Endodermal cell (in vitro differentiated cells): ENCODE results near the gene TOLLIP. TPM values are rescaled to one million over a fixed set of nuclear protein-coding genes. Genes with fewer than 3 reads are reported as not detected.
A peak's percentile ranks its signal among the peaks of the same experiment; 100 is the strongest.

Experiments used
- DNase-seq: peaks from one replicate; pipeline ENCODE4 v3.0.0-alpha.2; 2017
- H3K27ac ChIP-seq: 2 replicates; pipeline ENCODE4 v1.5.1; 2013; ENCODE audit warnings: mild to moderate bottlenecking, low read depth, low read length, moderate library complexity
- H3K27me3 ChIP-seq: 2 replicates; pipeline ENCODE4 v1.6.1; 2013; ENCODE audit warnings: mild to moderate bottlenecking, low read length, moderate library complexity; ENCODE audit not compliant: insufficient read depth, control insufficient read depth, poor library complexity, severe bottlenecking
- H3K36me3 ChIP-seq: 2 replicates; pipeline ENCODE4 v1.7.0; 2013; ENCODE audit warnings: mild to moderate bottlenecking, low read length, moderate library complexity; ENCODE audit not compliant: control insufficient read depth, insufficient read depth
- H3K4me1 ChIP-seq: one replicate; pipeline ENCODE4 v1.7.0; 2013; ENCODE audit warnings: low read length; ENCODE audit not compliant: control insufficient read depth, insufficient read depth
- H3K4me3 ChIP-seq: 2 replicates; pipeline ENCODE4 v1.5.1; 2013; ENCODE audit warnings: mild to moderate bottlenecking, low read length, moderate library complexity
- H3K9ac ChIP-seq: 2 replicates; pipeline ENCODE4 v1.6.1; 2013; ENCODE audit warnings: mild to moderate bottlenecking, low read length, moderate library complexity; ENCODE audit not compliant: poor library complexity, severe bottlenecking; ENCODE audit errors: extremely low read depth
- H3K9me3 ChIP-seq: 2 replicates; pipeline ENCODE4 v1.6.1; 2013; ENCODE audit warnings: mild to moderate bottlenecking, low read length, moderate library complexity; ENCODE audit not compliant: control insufficient read depth
- H3K27ac Mint-ChIP-seq: 2 replicates; pipeline ENCODE4 v1.8.0; 2020; ENCODE audit warnings: mixed read lengths
- H3K27me3 Mint-ChIP-seq: 2 replicates; pipeline ENCODE4 v1.8.0; 2021; ENCODE audit warnings: mild to moderate bottlenecking, mixed read lengths; ENCODE audit not compliant: insufficient read depth
- H3K36me3 Mint-ChIP-seq: 2 replicates; pipeline ENCODE4 v1.8.0; 2020; ENCODE audit warnings: low read depth, mixed read lengths
- H3K4me1 Mint-ChIP-seq: 2 replicates; pipeline ENCODE4 v1.8.0; 2020; ENCODE audit warnings: mixed read lengths
- H3K4me3 Mint-ChIP-seq: 2 replicates; pipeline ENCODE4 v1.8.0; 2020; ENCODE audit warnings: mild to moderate bottlenecking, moderate library complexity, mixed read lengths
- H3K9me3 Mint-ChIP-seq: 2 replicates; pipeline ENCODE4 v1.8.0; 2020; ENCODE audit warnings: mild to moderate bottlenecking, mixed read lengths
- CTCF ChIP-seq: fragments of 200-600 bp; sonication (generic); conservative IDR thresholded peaks from 2 replicates; pipeline ENCODE4 v1.5.0; 2021; ENCODE audit warnings: antibody characterized with exemption, mild to moderate bottlenecking
- WGBS, 2 experiments: methylation state at CpG; one replicate each; pipeline versions ENCODE4 v1.1.5 to v1.1.7; 2013; ENCODE audit warnings: missing lambda C conversion rate in 2 of 2, mixed read lengths in 1 of 2; ENCODE audit not compliant: insufficient coverage in 1 of 2, insufficient read length in 1 of 2; 5-methylcytosine and 5-hydroxymethylcytosine counted together
- total RNA-seq, 2 donors: library from RNA; stranded (reverse); fragmentation: NEBNext Ultra II Directional in 1 of 2; extraction: Animal tissue kit (Norgen Biotek cat#: 25700) in 1 of 2; gene quantifications; 2 replicates in 1 of 2; 3 replicates in 1 of 2; pipeline ENCODE4 v1.2.1, GENCODE V29; 2021

The TOLLIP gene
- total RNA-seq, 2 donors from 2014 or later = 34.3 to 37.4 TPM

- H3K27me3 ChIP-seq = no peaks in the 10 kb centered on the region
- H3K9ac ChIP-seq = no peak overlapping the region
- H3K9me3 ChIP-seq = peaks cover 20% of the 10 kb centered on the region
- Mint-ChIP-seq H3K36me3 (peaks cover 14% of the 10 kb centered on the region), H3K4me1 (peaks cover 13% of the 10 kb centered on the region), H3K27me3 (peaks cover 18% of the 10 kb centered on the region), H3K4me3 (peak overlapping the region; percentile 60), H3K9me3 (peaks cover 19% of the 10 kb centered on the region), H3K27ac (no peak overlapping the region)
- H3K4me3 ChIP-seq = no peak overlapping the region
- no peak for TF ChIP-seq CTCF
- 94 to 97% methylated on average over 21 of the region's 21 CpGs for WGBS, 2 experiments
- peak; percentile 30 for DNase-seq
- no peaks in the 10 kb centered on the region for H3K36me3 ChIP-seq
- H3K4me1 ChIP-seq = no peaks in the 10 kb centered on the region
- no peak overlapping the region for H3K27ac ChIP-seq
Measured at GRCh38 chr11:1307163-1307870, 2.1 kb downstream of the TOLLIP start.

DNA sequence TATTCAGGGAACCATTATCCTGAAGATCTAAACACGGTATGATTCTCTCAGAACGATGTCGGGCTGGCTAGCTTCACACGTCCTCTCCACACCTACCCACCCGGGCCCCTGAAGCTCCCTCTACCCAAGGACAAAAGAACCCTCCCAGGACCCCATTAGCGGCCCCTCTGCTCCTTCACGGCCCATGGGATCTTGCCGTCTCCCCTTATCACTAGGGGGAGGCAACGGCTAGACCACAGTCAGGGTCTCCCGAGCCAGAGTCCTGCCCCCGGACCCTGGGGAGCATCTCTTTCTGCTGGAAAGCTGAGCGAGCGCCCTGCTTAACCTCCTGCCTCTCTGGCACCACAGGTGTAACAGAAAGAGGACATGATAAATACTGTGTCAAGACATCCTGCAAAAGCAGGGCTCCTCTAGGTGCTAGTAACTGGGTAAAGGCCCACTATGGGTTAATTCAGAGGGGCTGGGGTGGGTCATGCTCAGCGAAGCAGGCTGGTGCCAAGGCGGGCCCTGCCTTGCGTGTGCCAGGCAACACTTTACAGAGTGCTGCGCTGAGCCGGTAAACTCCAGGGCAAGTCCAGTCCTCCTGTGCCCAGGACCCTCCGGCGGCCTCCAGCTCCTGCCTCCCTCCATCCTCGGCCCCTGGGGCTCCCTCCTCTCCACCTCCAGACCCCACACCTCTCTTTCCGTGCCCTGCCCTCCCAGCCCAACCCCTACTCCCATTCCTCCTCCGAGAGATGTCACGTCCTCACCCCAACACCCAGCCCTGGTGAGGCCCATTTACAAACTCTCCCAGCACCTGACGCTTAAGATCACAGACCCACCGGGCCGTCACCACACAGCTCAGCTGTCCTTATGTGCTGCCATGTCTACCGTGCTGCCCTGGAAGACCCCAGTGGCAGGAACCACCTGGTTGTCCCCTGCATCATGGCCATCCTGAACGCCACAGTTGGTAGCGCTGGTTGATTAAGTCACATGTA lies 3.0 kb downstream of the TOLLIP start:
- Mint-ChIP-seq H3K36me3 (peaks cover 14% of the 10 kb centered on the region), H3K4me3 (peak overlapping the region; percentile 60), H3K9me3 (peaks cover 11% of the 10 kb centered on the region), H3K4me1 (peaks cover 13% of the 10 kb centered on the region), H3K27ac (peak overlapping the region; percentile 13), H3K27me3 (peaks cover 9% of the 10 kb centered on the region)
- Histone ChIP-seq H3K27me3 (no peaks in the 10 kb centered on the region), H3K9me3 (peaks cover 12% of the 10 kb centered on the region), H3K4me1 (no peaks in the 10 kb centered on the region), H3K9ac (no peak overlapping the region), H3K4me3 (no peak overlapping the region), H3K36me3 (no peaks in the 10 kb centered on the region), H3K27ac (no peak overlapping the region)
- WGBS, 2 experiments = 92 to 97% methylated on average over 20 to 30 of the region's 30 CpGs
- TF ChIP-seq CTCF = no peak
- DNase-seq = peak; percentile 24

- H3K4me1 Mint-ChIP-seq = peaks cover 13% of the 10 kb centered on the region
Measured at GRCh38 chr11:1305501-1306056, 3.9 kb downstream of the TOLLIP start.

More at GRCh38 chr11:1305501-1306056, 3.9 kb downstream of the TOLLIP start:
- Mint-ChIP-seq H3K27ac (no peak overlapping the region), H3K36me3 (peaks cover 12% of the 10 kb centered on the region), H3K27me3 (peaks cover under 1% of the 10 kb centered on the region), H3K4me3 (no peak overlapping the region), H3K9me3 (peaks cover 2% of the 10 kb centered on the region)
- Histone ChIP-seq H3K4me1 (no peaks in the 10 kb centered on the region), H3K9ac (no peak overlapping the region), H3K9me3 (peaks cover 3% of the 10 kb centered on the region), H3K36me3 (no peaks in the 10 kb centered on the region), H3K4me3 (no peak overlapping the region), H3K27ac (no peak overlapping the region), H3K27me3 (no peaks in the 10 kb centered on the region)
- TF ChIP-seq CTCF = no peak
- DNase-seq = peak; percentile 38
- 97% methylated on average over 14 to 27 of the region's 27 CpGs for WGBS, 2 experiments
